Spinal cord (tissue), 10 donors: ENCODE data around the gene NAP1L4. TPM values are rescaled to one million over a fixed set of nuclear protein-coding genes. Genes with fewer than 3 reads are reported as not detected.
"Not testable (repeated sequence)": the region's sequence is repeated elsewhere in the genome, so short reads cannot be mapped to it uniquely, and the experiment has no call there.

Source experiments
- DNase-seq, 6 donors: peaks; one replicate each; pipeline versions ENCODE4 v3.0.0 to v3.0.0-alpha.2; 2013 to 2015; ENCODE audit warnings: low spot score in 6 of 6, low read depth in 4 of 6
- H3K27ac ChIP-seq: one replicate; pipeline ENCODE4 v1.5.1; 2013; ENCODE audit warnings: low read depth, low read length, control low read depth
- H3K27me3 ChIP-seq: one replicate; pipeline ENCODE4 v1.6.1; 2013; ENCODE audit warnings: low read length; ENCODE audit not compliant: control insufficient read depth, insufficient read depth
- H3K36me3 ChIP-seq: one replicate; pipeline ENCODE4 v1.6.1; 2013; ENCODE audit warnings: low read length; ENCODE audit not compliant: control insufficient read depth, insufficient read depth
- H3K4me1 ChIP-seq: one replicate; pipeline ENCODE4 v1.6.1; 2013; ENCODE audit warnings: low read length; ENCODE audit not compliant: control insufficient read depth, insufficient read depth
- H3K4me3 ChIP-seq: one replicate; pipeline ENCODE4 v1.5.1; 2013; ENCODE audit warnings: low read depth, low read length, control low read depth
- H3K9me3 ChIP-seq: one replicate; pipeline ENCODE4 v1.6.1; 2013; ENCODE audit warnings: low read length; ENCODE audit not compliant: control insufficient read depth, insufficient read depth
- WGBS: methylation state at CpG from one replicate; pipeline ENCODE4 v1.1.5; 2013; ENCODE audit warnings: missing lambda C conversion rate; ENCODE audit not compliant: insufficient coverage; 5-methylcytosine and 5-hydroxymethylcytosine counted together
- polyA plus RNA-seq, 2 donors: library from polyadenylated mRNA; unstranded; fragments of 120-200 nt; gene quantifications; one replicate each; pipeline ENCODE4 v1.2.1, GENCODE V29; 2013; ENCODE audit not compliant: insufficient read length in 2 of 2
- total RNA-seq, 2 donors: library from RNA; depleted of rRNA in 1 of 2; stranded (reverse); fragments of 120-200 nt in 1 of 2; fragments of >200 nt in 1 of 2; gene quantifications; one replicate each; pipeline versions ENCODE4 v1.2.3 to v1.2.4, GENCODE V29; 2013 to 2014
- donor health status: healthy.

Gene NAP1L4
- total and polyA plus RNA-seq, 4 donors: 148 to 191 (median 177) TPM

DNA sequence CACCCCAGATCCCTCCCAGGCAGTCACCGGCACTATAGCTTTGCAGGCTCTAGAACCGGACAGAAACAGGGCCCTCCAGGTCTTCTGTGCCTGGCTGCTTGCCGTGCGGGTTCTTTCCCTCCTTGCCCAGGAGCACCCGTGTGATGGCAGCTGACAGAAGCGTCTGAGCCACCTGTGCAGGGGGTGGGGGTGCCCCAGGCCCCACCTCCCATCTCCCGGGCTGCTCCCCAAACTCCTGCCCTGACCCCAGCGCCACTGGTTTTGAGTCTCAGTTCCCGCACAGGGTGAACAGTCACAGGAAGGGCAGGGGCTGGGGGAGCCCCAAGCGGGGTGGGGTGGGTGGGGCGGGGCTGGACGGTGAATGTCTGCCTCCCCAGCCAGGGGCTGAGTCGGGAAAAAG is 49.7 kb downstream of the NAP1L4 start:
- Histone ChIP-seq H3K36me3 (peaks cover 57% of the 10 kb centered on the region), H3K27me3 (no peaks in the 10 kb centered on the region), H3K4me1 (peaks cover 19% of the 10 kb centered on the region), H3K27ac (no peak overlapping the region), H3K9me3 (peaks cover 4% of the 10 kb centered on the region), H3K4me3 (no peak overlapping the region)
- no peak for DNase-seq
- WGBS: 87% methylated on average over 6 of the region's 13 CpGs

DNA sequence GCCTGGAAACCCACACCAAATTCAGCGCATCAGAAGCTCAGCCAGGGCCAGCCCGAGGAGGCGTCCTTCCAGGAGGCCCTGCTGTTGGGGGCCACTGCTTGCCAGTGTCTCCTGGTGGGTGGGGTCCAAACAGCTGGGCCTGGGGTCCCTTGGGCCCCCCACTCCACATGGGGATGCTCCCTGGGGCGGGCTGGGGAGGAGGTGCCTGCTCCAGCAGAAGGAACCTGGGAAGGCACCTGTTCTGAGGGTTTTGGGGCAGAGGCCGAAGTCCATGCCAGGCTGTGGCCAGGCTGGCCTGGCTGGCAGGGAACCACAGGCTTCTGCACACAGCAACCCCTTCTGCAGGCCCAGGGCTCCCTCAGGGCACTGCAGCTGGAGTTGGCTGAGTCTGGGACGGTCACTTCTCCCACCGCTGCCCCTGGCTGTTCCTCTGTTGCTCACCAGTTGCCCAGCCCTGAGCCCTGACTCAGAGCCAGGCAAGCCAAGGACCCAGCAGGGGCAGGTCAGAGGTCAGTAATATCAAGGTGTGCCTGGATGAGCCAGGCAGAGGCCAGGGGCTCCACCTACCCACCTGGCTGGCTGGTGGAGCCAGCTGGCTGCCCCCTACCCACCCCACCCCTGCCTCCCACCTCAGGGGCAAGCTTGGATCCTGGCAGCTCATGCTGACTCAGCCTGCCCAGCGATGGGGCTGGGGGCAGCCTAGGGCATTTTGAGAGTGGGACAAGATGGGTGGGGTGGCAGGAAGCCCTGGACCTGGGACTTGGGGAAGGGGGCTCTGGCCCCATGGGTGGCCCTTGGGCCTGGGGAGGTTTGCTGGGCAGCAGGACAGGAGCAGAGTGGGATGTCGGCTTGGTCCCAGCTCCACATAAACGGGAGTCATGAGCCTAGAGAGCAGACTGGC is 51.0 kb downstream of the NAP1L4 start:
- H3K9me3 ChIP-seq: peaks cover 5% of the 10 kb centered on the region
- WGBS: 58% methylated on average over 10 of the region's 10 CpGs

DNA sequence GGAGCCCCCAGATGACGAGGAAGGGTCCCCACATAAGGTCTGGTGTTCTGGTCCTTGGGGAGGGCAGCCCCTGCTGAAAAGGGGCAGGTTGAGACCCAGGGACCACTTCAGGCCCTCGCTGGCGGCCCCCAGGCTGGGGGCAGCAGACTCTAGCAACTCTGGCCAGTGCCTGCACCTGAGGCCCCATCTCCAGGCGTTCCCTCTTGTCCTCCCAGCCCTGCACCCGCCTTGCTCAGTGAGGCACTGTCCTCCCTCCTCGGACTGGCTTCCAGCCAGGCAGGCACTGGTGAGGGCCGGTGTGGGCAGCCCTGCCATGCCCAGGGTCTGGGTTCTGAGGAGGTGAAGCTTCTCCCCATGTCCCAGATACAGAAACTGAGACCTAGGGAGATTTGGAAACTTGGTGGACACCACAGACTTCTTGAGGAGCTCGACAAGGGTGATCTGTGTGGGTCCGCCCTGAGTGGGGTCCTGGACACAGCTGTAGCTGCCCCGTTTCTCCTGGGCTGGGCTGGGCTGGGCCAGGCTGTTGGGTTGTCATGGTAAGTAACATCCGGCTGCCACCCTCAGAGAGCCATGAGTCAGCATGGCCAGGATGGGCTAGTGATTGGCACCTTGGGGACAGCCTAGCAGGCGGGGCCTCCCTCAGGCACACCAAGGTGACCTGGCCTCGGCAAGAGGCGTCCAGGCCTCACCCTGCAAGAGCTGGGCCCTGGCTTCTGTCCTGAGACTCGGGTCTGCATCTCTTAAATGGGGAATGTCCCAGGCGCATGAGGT is 51.8 kb downstream of the NAP1L4 start:
- Histone ChIP-seq H3K27me3 (no peaks in the 10 kb centered on the region), H3K4me1 (peaks cover 11% of the 10 kb centered on the region), H3K9me3 (peaks cover 5% of the 10 kb centered on the region), H3K27ac (no peak overlapping the region), H3K36me3 (peaks cover 45% of the 10 kb centered on the region), H3K4me3 (no peak overlapping the region)
- DNase-seq: no peak
- WGBS: 78% methylated on average over 14 of the region's 16 CpGs

More for the DNA sequence above, 51.0 kb downstream of the NAP1L4 start:
- H3K27ac ChIP-seq: no peak overlapping the region
- peaks cover 50% of the 10 kb centered on the region for H3K36me3 ChIP-seq
- no peaks in the 10 kb centered on the region for H3K27me3 ChIP-seq
- no peak for DNase-seq
- no peak overlapping the region for H3K4me3 ChIP-seq
- H3K4me1 ChIP-seq: peaks cover 19% of the 10 kb centered on the region

DNA sequence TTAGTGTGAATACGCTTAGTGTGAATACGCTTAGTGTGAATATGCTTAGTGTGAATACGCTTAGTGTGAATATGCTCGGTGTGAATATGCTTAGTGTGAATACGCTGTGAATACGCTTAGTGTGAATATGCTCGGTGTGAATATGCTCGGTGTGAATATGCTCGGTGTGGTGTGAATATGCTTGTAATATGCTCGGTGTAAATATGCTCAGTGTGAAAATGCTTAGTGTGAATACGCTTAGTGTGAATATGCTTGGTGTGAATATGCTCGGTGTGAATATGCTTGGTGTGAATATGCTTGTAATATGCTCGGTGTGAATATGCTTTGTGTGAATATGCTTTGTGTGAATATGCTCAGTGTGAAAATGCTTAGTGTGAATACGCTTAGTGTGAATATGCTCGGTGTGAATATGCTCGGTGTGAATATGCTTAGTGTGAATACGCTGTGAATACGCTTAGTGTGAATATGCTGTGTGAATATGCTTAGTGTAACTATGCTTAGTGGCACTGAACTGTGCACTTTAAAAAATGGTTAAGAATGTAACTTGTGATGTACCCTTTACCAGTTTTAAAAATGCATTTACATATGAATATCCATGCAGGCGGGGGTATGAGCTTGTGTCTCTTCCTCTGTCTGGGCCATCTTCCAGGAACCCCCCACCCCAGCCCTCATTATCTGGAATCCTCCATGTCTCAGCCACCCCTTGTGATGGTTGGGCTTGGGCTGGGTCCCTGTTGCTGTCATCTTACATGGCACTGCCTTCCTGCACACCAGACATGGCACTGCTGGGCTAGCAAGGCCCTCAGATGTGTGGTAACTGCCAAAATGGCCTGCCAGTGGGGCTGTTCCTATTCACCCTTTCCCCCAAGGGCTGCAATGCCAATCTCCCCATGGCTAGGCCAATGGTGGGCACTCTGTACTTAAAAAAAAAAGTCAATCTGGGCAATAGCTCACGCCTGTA is 53.4 kb downstream of the NAP1L4 start:
- H3K27me3 ChIP-seq, H3K4me3 ChIP-seq, DNase-seq, H3K9me3 ChIP-seq, H3K4me1 ChIP-seq, H3K27ac ChIP-seq: not testable (repeated sequence)
- H3K36me3 ChIP-seq: peaks cover 31% of the 10 kb centered on the region
- 96% methylated on average over 16 of the region's 20 CpGs for WGBS

DNA sequence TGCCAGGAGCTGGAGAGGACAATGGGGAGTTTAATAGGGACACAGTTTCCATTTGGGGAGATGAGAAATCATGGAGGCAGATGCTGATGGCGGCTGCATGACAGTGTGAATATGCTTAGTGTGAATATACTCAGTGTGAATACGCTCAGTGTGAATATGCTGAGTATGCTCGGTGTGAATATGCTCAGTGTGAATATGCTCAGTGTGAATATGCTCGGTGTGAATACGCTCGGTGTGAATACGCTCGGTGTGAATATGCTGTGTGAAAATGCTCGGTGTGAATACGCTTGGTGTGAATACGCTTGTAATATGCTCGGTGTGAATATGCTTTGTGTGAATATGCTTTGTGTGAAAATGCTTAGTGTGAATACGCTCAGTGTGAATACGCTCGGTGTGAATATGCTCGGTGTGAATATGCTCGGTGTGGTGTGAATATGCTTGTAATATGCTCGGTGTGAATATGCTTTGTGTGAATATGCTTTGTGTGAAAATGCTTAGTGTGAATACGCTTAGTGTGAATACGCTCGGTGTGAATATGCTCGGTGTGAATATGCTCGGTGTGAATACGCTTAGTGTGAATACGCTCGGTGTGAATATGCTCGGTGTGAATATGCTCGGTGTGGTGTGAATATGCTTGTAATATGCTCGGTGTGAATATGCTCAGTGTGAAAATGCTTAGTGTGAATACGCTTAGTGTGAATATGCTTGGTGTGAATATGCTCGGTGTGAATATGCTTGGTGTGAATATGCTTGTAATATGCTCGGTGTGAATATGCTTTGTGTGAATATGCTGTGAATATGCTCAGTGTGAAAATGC is 54.3 kb downstream of the NAP1L4 start:
- 100% methylated on average over 3 of the region's 32 CpGs for WGBS
- DNase-seq, H3K4me1 ChIP-seq, H3K9me3 ChIP-seq, H3K27ac ChIP-seq, H3K4me3 ChIP-seq, H3K27me3 ChIP-seq: not testable (repeated sequence)
- H3K36me3 ChIP-seq: peaks cover 26% of the 10 kb centered on the region

DNA sequence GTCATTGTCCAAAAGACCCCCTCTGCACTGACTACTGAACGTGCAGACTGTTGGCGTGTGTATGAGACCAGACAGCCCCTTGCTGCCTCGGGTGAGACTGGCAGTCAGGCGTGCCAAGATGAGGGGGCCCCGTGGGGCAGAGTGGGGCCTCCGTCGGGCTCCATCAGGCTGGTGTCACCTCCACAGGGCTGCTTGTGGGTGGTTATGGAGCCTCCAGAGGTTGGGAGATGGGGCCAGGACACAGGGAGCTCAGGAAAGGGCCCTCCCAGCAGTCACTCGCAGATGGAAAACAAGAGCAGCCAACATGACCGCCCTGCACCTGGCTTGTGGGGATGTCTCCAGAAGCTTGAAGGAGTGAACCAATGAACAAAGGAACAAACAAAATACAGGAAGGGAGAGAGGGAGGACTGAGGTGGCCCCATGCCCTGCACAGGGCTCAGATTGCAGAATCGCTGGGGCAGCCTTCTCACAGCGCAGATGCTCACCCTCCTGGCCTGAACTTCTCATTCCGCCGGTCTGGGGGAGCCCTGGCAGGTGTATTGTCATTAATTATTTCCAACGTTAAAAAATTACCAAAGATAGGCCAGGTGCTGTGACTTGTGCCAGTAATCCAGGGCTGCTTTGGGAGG is 57.4 kb downstream of the NAP1L4 start:
- peaks cover 21% of the 10 kb centered on the region for H3K27me3 ChIP-seq
- H3K27ac ChIP-seq: no peak overlapping the region
- peaks cover 21% of the 10 kb centered on the region for H3K4me1 ChIP-seq
- H3K4me3 ChIP-seq: no peak overlapping the region
- H3K36me3 ChIP-seq: peaks cover 5% of the 10 kb centered on the region
- WGBS: 75% methylated on average over 9 of the region's 14 CpGs
- H3K9me3 ChIP-seq: peaks cover 5% of the 10 kb centered on the region
- DNase-seq: no peak

DNA sequence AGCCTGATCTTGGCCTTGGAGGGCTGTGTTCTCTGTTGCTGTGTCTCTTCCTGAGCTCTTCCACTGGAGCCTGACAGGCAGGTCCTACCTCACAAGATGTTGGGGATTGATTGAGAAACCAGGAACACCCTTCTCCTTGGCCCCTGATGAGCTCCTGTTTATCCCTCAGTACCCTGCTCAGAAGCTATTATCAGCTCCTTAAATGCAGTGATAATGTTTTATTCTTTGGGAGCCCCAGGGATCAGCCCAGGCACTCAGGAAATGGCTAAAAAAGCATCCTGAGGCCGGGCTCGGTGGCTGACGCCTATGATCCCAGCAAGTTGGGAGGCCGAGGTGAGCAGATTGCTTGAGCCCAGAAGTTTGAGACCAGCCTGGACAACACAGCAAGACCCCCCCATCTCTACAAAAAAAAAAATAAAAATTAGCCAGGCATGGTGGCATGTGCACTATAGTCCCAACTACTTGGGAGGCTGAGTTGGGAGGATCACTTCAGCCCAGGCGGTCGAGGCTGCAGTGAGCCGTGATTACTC is 58.0 kb downstream of the NAP1L4 start:
- Histone ChIP-seq H3K27ac (no peak overlapping the region), H3K36me3 (peaks cover 5% of the 10 kb centered on the region), H3K9me3 (peaks cover 5% of the 10 kb centered on the region), H3K4me3 (no peak overlapping the region), H3K4me1 (peaks cover 23% of the 10 kb centered on the region), H3K27me3 (peaks cover 26% of the 10 kb centered on the region)
- DNase-seq: no peak
- 98% methylated on average over 4 of the region's 7 CpGs for WGBS

DNA sequence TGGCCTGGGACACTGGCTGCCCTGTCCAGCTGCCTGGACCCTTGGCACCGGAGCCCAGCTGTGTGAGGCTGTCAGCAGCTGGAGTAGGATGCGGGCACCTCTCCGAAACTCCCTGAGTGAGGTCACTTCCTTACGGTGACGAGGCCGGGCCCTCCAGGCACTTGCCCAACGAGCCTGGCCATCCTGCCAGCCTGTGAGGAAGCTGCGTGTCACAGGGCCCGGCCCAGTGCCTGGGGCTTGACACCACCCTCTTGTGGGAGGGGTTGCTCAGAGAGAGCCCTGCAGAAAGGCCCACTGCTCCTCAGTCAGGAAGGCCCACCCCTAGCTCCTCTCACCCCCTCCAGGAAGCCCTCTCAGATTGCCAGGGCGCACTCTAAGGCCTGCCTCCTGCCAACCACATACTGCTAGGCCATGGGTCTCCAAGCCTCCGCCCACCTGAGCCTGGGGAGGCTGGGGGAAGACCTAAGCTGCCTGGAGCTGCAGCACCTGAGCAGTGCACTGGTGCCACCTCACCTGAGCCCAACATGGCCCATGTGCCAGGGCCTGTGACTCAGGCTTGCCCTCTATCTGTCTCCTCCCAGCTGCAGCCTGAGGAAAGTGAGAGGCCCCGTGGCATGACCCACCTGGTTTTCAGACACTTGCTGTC is 58.6 kb downstream of the NAP1L4 start:
- H3K27ac ChIP-seq: no peak overlapping the region
- 60% methylated on average over 12 of the region's 12 CpGs for WGBS
- no peak overlapping the region for H3K4me3 ChIP-seq
- H3K9me3 ChIP-seq: peaks cover 5% of the 10 kb centered on the region
- peaks cover 31% of the 10 kb centered on the region for H3K27me3 ChIP-seq
- peaks cover 28% of the 10 kb centered on the region for H3K4me1 ChIP-seq
- peaks cover 5% of the 10 kb centered on the region for H3K36me3 ChIP-seq
- no peak for DNase-seq
